HG02588 (cell line): Measurements from ENCODE around the gene POLR1E.

ENCODE experiments used
- ATAC-seq: cut with Tn5 transposase; IDR thresholded peaks from one replicate; pipeline ENCODE4 v1.9.1; 2021; ENCODE audit warnings: mild to moderate bottlenecking, moderate library complexity; ENCODE audit not compliant: unreplicated experiment

Gene POLR1E

DNA sequence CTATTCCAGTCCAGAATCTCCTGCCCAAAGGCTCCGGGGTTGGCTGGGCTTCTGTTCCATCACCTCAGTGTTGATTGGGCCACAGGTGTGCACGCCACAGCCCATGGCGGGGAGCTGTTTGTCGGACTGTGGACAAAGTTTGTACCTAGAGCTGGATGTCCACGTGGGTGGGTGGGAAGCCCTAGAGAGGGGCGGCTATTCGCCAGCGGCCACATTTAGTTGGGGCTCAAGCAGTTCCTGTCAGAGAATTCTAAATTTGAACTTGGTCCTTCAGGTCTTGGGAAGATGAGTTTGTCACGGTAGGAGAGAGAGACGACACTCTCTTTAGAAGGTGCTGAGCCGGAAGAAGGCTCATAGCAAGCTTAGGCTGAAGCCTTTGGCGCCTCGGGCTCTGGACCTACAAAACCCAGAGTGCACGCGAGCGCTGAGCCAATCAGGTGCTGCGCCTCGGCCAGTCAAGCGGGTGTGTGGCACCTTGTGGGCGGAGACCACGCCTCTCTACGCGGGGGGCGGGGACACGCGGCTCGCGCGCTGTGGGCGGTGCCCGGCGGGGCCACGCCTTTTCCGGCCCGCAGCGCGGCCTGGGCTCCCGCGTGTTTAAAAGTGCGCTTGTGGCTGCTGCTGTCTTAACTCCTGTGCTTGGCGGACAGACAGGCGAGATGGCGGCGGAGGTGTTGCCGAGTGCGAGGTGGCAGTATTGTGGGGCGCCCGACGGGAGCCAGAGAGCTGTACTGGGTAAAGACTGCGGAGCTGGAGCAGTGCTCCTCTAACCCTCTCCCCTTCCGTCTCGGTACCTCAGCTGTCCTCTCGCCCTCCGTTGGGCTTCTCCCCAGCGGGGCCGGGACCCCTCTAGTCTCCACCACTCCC is at the start of gene POLR1E:
TSS of gene POLR1E (plus strand) at position 560 of the 867 bp plus-strand sequence. CDS start at position 660, 100 bp downstream.
- peak; percentile 98 for ATAC-seq

DNA sequence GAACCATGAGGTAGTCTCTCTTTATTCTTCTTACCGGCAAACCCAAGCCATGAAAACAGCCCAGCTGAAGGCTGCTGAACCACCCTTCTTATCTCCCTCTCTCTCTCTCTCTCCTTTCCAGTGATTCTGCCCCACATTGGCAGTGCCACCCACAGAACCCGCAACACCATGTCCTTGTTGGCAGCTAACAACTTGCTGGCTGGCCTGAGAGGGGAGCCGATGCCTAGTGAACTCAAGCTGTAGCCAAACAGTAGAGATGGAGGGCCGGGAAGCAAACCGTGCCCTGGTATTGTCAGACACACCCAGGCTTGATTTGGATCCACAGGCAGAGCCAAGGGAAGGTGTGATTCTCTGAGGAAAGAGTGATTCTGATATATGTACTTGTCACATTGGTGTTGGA is 49.2 kb upstream of the POLR1E start:
- ATAC-seq, result no peak

GRCh38 chr9:37437010-37437409 is 48.7 kb upstream of the POLR1E start:
- ATAC-seq, result no peak

DNA sequence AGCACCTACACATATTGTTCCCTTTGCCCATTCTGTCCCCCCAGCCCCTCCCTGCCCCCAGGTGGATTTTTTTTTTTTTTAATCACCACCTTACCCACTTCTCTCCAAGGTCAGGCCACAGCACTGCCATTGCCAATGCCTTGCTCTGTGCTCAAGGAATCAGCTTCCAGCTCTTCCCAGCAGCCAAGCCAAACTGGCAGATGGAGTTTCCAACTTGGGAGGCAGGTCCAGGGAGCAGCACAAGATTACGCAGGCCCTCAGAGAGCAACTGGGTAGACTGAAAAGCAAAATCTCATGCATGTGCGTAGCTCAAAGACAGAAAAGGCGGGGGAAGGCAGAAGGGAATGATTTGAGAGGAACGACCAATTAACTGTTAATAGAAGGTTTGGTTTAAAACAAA is 48.1 kb upstream of the POLR1E start:
- ATAC-seq, result no peak

DNA sequence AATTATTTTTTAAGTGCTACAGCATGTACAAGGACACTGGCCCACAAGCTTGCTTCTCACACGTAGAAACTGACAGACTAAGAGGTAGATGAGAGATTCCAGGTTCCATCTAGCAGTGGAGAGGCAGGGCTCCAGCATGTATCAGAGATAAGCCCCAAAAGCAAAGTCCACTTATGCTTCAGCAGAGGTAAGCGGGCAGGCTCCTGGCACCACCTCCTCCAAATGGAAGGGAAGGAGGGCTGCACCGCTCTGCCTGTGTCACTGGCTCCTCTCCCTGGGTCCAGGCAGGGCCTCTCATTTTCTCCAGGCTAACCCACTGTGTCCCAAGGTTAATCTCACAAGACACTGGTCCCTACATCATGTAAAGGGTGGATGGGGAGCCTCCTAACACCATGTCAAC is 47.4 kb upstream of the POLR1E start:
- ATAC-seq, result no peak

GRCh38 chr9:37441776-37442370 is 43.9 kb upstream of the POLR1E start:
- ATAC-seq, result no peak

- ATAC-seq, result no peak
These were observed 43.2 kb upstream of the POLR1E start for GRCh38 chr9:37442556-37442955.

GRCh38 chr9:37443566-37443965 is 42.2 kb upstream of the POLR1E start:
- ATAC-seq, result no peak

GRCh38 chr9:37444890-37445289 is 40.9 kb upstream of the POLR1E start:
- no peak for ATAC-seq

DNA sequence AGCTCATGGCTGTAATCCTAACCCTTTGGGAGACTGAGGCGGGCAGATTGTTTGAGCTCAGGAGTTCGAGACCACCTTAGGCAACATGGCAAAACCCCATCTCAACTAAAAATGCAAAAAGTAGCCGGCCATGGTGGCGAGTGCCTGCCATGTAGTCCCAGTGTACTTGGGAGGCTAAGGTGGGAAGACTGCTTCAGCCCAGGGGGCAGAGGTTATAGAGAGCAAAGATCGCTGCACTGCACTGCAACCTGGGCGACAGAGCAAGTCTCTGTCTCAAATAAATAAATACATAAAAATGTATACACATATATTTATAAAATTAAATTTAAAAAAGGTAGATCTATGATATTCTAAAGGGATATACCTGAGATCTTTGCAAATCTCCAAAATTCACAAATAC is 39.9 kb upstream of the POLR1E start:
- no peak for ATAC-seq

- ATAC-seq, result no peak
These were observed 39.3 kb upstream of the POLR1E start for GRCh38 chr9:37446401-37446800.

- no peak for ATAC-seq
These were observed 38.6 kb upstream of the POLR1E start for GRCh38 chr9:37447111-37447510.

DNA sequence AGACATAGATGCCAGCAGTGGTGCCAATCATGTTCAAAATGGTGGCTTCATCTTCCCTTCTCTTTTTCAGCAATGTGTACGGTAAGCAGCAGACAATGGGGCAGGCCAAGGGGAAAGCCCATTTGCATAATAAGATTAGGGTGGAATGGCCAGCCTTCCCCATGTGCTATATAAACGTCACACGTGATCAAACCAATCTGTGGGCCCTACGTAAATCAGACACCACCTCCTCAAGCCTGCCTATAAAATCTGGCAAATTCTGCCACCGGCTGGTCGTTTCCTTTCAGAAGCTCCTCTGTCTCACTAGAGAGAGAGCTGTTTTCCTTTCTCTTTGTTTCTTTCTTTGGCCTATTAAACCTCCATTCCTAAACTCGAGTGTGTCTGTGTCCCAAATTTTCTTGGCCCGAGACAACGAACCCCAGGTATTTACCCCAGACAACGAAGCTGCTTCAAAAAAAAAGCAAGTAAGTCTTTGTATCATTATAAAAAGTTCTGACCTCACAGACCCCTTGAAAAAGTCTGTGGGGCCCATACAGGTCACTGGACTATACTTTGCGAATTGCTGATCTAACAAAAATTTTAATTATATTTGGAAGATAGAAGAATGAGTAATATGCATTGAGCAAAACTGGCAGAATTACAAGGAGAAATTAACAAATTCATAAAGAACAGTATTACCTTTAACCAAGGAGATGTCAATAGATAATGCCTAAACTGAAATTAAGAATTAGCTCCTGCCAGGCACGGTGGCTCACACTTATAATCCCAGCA is 35.7 kb upstream of the POLR1E start:
- ATAC-seq, result no peak

GRCh38 chr9:37451628-37452027 is 34.1 kb upstream of the POLR1E start:
- no peak for ATAC-seq

DNA sequence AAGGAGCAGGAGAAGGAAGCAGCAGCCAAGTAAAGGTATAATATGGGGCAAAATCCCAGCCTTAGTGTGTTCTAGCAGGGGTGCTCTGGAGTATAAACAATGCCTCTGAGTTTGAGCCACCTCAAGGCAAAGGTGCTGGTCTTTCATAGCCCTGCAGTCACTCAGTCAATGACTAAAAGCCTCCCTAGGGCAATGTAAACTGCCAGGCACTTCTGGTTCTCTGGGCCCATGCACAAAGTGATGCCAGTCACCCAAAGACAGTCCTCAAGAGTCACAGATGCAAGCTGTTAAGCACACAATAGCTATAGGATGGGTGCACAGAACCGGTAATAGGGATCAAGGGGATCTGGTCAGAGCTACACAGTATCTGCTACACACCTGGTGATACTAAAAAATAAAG is 33.1 kb upstream of the POLR1E start:
- ATAC-seq, result no peak

- no peak for ATAC-seq
These were observed 31.9 kb upstream of the POLR1E start for GRCh38 chr9:37453827-37454226.

DNA sequence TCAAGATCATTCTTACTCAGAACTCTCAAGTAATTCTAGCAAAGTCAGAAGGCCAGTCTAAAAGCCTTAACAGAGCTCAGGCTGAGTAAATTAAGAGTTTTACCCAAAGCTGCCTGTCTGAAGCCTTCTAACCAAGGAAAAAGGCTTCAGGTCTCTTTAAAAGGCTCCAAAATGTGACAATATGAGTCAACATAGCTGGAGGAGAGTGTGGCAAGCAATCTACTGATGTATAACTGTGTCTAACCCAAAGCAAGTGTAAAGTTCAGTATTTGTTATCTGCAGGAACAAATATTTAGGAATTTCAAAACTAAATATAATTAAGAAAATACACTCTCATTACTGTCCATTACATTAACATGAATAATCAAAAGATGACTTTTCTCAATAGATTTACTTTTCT is 31.5 kb upstream of the POLR1E start:
- no peak for ATAC-seq

DNA sequence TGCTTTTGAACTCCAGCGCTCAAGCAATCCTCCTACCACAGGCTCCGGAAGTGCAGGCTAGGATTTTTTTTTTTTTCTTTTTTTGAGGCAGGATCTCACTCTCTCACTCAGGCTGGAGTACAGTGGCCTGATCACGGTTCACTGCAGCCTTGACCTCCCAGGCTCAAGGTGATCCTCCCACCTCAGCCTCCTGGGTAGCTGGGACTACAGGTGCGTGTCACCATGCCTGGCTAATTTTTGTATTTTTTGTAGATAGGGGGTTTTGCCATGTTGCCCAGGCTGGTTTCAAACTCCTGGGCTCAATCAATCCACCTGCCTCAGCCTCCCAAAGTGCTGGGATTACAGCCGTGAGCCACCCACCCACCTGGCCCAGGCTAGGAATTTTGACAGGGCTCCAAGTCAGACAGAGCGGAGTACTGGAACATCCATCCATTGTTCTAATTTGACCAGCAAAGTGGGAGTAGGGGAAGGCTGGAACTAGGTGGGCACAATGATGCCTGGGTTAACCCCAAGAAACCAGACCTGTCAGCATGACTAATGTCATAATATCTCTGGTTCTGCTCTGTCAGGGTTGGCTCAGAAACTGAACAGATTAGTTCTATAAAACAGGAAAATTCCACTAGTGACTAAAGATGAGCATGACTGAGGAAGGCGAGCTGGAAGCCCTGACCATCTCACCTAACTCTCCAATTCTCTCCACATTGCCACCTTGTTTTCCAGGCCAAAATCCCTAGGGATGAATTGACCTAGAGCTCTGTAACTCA is 29.7 kb upstream of the POLR1E start:
- no peak for ATAC-seq

- no peak for ATAC-seq
These were observed 28.9 kb upstream of the POLR1E start for GRCh38 chr9:37456817-37457216.

DNA sequence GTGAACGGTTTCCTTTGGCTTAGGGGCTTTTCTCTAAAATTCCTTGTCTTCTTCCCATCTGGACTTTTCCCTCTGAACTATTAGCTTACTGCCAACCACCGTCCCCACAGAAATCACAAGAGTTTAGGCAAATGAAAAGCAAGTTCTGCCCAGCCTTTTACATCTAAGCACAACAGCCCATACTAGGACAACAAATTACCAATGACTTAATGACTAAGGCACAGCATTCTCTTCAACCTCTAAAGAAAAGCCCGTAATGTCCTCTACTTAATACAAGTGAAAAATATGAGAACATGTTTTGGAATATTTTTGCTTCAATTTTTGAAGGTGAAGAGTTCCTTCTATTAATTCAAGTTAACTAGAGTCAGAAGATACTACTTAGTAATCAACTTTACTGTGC is 21.7 kb upstream of the POLR1E start:
- no peak for ATAC-seq
